Left ventricle myocardium inferior (tissue), 1 donor: Measurements from ENCODE around the gene TBC1D9. TPM values are rescaled to one million over a fixed set of nuclear protein-coding genes. Genes with fewer than 3 reads are reported as not detected.

Source experiments
- DNase-seq: peaks from one replicate; pipeline ENCODE4 v3.0.0-alpha.2; 2020
- H3K27ac ChIP-seq: fragments of 200-600 bp; replicated peaks from 2 replicates; pipeline ENCODE4 v1.8.0; 2021
- H3K27me3 ChIP-seq: fragments of 200-600 bp; 2 replicates; pipeline ENCODE4 v1.8.0; 2021; ENCODE audit warnings: low read depth
- H3K36me3 ChIP-seq: fragments of 200-600 bp; 2 replicates; pipeline ENCODE4 v1.8.0; 2021
- H3K4me1 ChIP-seq: fragments of 200-600 bp; 2 replicates; pipeline ENCODE4 v1.8.0; 2021
- H3K4me3 ChIP-seq: fragments of 200-600 bp; 2 replicates; pipeline ENCODE4 v1.8.0; 2021; ENCODE audit warnings: mild to moderate bottlenecking, moderate library complexity
- H3K9me3 ChIP-seq: fragments of 200-600 bp; replicated peaks from 2 replicates; pipeline ENCODE4 v1.8.0; 2021
- intact Hi-C: fragments of 100-400 bp; cut with micrococcal nuclease; formaldehyde crosslinking; loops from one replicate; pipeline ENCODE4 v1.11.0; 2022
- total RNA-seq: library from RNA; stranded (reverse); fragmentation: NEBNext Ultra II Directional; extraction: Animal tissue kit (Norgen Biotek cat#: 25700); gene quantifications from one replicate; pipeline ENCODE4 v1.2.1, GENCODE V29; 2021
- TF ChIP-seq, protein P1 (sequence below): fragments of 200-600 bp; IDR thresholded peaks from 2 replicates; pipeline ENCODE4 v1.8.0; 2021; ENCODE audit warnings: antibody characterized with exemption, mild to moderate bottlenecking, borderline replicate concordance
- donor health status: DM: no; HTN: yes; CAD: no; lungs with severe emphysema.

The TBC1D9 gene
- total RNA-seq, 1 donor from 2014 or later, result 11.4 TPM

DNA sequence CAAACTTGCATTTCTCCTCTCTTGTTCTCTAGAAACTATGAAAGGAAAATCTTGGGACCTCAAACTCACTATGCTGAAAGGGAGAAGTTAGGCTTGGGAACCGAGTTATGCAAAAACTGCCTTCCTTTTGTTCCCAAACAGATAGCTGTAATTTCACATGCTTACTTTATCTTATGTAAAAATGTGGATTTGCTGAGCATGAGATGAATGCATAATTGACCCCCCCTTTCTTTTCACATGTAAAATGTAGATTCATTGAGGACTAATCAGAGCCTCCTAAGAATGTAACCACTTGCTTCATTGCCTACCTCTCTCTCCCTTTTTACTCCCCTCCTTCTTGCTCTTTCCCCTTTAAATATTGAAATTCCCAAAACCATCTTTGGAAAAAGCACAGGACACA is 18.0 kb downstream of the TBC1D9 start:
- peaks cover 88% of the 10 kb centered on the region for H3K4me1 ChIP-seq
- no peaks in the 10 kb centered on the region for H3K36me3 ChIP-seq
- no peaks in the 10 kb centered on the region for H3K9me3 ChIP-seq
- no peak overlapping the region for H3K27ac ChIP-seq
- no peak for DNase-seq
- TF ChIP-seq, protein P1, sequence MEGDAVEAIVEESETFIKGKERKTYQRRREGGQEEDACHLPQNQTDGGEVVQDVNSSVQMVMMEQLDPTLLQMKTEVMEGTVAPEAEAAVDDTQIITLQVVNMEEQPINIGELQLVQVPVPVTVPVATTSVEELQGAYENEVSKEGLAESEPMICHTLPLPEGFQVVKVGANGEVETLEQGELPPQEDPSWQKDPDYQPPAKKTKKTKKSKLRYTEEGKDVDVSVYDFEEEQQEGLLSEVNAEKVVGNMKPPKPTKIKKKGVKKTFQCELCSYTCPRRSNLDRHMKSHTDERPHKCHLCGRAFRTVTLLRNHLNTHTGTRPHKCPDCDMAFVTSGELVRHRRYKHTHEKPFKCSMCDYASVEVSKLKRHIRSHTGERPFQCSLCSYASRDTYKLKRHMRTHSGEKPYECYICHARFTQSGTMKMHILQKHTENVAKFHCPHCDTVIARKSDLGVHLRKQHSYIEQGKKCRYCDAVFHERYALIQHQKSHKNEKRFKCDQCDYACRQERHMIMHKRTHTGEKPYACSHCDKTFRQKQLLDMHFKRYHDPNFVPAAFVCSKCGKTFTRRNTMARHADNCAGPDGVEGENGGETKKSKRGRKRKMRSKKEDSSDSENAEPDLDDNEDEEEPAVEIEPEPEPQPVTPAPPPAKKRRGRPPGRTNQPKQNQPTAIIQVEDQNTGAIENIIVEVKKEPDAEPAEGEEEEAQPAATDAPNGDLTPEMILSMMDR, result no peak
- H3K4me3 ChIP-seq, result no peak overlapping the region
- intact Hi-C loops, result no loop called here
- no peaks in the 10 kb centered on the region for H3K27me3 ChIP-seq

DNA sequence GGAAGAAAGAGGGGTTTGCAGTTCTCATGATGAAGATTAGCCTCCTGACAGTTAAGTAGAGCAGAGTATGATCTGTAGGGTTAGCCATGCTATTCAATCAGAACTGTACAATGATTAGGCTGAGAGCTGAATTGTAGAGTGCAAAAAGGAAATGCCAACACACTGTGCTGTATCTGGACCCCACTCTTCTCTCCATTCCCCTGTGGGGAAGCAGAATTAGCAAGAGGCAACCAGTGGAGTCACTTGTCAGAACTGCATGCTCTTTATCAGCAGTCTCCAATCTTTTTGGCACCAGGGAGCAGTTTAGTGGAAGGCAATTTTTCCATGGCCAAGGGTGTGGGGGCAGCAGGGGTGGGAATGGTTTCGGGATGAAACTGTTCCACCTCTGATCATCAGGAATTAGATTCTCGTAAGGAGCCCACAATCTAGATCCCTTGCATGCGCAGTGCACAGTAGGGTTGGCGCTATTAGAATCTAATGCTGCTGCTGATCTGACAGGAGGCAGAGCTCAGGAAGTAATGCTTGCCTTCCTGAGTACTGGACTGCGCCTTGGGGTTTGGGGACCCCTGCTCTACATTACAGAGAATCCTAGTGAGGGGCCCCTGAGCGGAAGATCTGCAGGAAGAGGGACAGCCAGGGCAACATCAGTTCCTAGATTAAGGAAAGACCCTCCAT is 19.4 kb downstream of the TBC1D9 start:
- no peak for DNase-seq
- intact Hi-C loops, result no loop called here
- peaks cover 88% of the 10 kb centered on the region for H3K4me1 ChIP-seq
- H3K27ac ChIP-seq, result no peak overlapping the region
- TF ChIP-seq, protein P1, result no peak
- no peak overlapping the region for H3K4me3 ChIP-seq
- no peaks in the 10 kb centered on the region for H3K36me3 ChIP-seq
- no peaks in the 10 kb centered on the region for H3K9me3 ChIP-seq
- no peaks in the 10 kb centered on the region for H3K27me3 ChIP-seq

DNA sequence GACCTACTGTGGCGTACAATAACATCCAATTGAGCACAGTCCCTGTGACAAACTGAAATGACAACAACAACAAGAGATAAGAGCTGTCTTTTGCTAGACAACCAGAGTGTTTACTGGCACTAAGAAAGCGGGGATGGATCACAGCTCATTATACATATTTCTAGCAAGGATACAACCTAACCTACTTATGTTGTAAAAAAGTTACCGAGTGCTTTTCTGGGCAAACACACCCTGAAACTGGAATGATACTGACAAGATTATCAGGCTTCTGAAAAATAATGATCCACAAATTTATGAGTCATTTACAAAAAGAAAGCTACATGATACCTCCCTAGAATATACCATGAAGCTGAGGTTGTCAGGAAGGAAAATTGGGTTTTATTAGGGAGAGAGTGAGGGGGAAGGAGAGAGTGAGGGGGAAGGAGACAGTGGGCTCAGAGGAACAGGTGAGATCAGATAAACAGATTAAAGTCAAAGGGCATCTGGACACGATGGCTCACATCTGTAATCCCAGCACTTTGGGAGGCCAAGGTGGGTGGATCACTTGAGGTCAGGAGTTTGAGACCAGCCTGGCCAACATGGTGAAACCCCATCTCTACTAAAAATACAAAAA is 20.3 kb downstream of the TBC1D9 start:
- Histone ChIP-seq H3K27me3 (no peaks in the 10 kb centered on the region), H3K4me3 (no peak overlapping the region)
- intact Hi-C loops, result no loop called here

DNA sequence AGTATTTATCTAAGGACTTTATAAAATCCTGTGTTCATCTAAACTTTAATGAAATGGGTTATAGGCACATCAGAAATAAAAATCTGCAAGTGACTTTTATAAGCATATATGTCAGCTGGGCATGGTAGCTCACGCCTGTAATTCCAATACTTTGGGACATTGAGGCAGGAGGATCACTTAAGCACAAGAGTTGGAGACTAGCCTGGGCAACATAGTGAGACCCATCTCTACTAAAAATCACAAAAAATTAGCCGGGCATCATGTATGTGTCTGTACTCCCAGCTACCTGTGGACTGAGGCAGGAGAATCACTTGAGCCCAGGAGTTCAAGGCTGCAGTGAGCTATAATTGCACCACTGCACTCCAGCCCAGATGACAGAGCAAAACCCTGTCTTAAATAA is 20.9 kb downstream of the TBC1D9 start:
- Histone ChIP-seq H3K4me3 (no peak overlapping the region), H3K27ac (no peak overlapping the region), H3K27me3 (no peaks in the 10 kb centered on the region), H3K9me3 (no peaks in the 10 kb centered on the region), H3K36me3 (no peaks in the 10 kb centered on the region), H3K4me1 (peaks cover 77% of the 10 kb centered on the region)
- no peak for DNase-seq
- TF ChIP-seq, protein P1, result no peak
- intact Hi-C loops, result no loop called here

More for the DNA sequence above, 20.3 kb downstream of the TBC1D9 start:
- Histone ChIP-seq H3K27ac (no peak overlapping the region), H3K4me1 (peaks cover 81% of the 10 kb centered on the region), H3K36me3 (no peaks in the 10 kb centered on the region), H3K9me3 (no peaks in the 10 kb centered on the region)
- DNase-seq, result no peak
- TF ChIP-seq, protein P1, result no peak

DNA sequence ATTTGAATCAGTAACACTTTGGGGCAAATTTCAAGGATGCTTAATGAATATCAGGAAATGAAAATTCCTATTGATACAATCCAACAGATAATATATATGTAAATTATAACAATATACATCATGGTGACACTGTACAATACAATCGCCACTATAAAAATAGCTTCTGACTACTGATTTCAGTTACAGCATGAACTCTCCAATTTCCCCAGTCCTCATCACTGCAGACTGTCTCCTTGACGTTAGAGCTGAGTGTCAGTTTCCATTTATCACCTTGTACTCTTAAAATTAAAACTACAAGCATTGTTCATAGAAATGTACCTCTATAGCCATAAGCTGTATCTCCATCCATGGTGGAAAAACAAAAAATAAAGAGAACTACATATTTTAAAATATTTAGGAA is 23.4 kb downstream of the TBC1D9 start:
- Histone ChIP-seq H3K36me3 (no peaks in the 10 kb centered on the region), H3K4me1 (peaks cover 83% of the 10 kb centered on the region), H3K27ac (peak overlapping the region; percentile 15), H3K9me3 (no peaks in the 10 kb centered on the region), H3K27me3 (no peaks in the 10 kb centered on the region), H3K4me3 (no peak overlapping the region)
- intact Hi-C loops, result no loop called here
- DNase-seq, result no peak
- TF ChIP-seq, protein P1, result no peak
